GM11168 (cell line): Measurements from ENCODE around the gene ADGRB3.
"Not testable (repeated sequence)": the region's sequence is repeated elsewhere in the genome, so short reads cannot be mapped to it uniquely, and the experiment has no call there.

Experiments
- in situ Hi-C: fragments of 300-500 bp; cut with MboI; formaldehyde crosslinking; loops from one replicate; pipeline ENCODE4 v1.12.0; 2022; ENCODE audit warnings: low sequenced_read_pairs; ENCODE audit not compliant: unreplicated experiment

Gene ADGRB3

GRCh38 chr6:69370763-69371162, 735.7 kb downstream of the ADGRB3 start:
- in situ Hi-C loops = no loop called here

- in situ Hi-C loops = no loop called here
Measured at GRCh38 chr6:69378326-69378725, 743.2 kb downstream of the ADGRB3 start.

GRCh38 chr6:69379518-69379917, 744.4 kb downstream of the ADGRB3 start:
- in situ Hi-C loops = no loop called here

- in situ Hi-C loops = no loop called here
Measured at GRCh38 chr6:69383627-69384026, 748.5 kb downstream of the ADGRB3 start.

GRCh38 chr6:69386426-69386825, 751.3 kb downstream of the ADGRB3 start:
- in situ Hi-C loops = no loop called here

- in situ Hi-C loops = no loop called here
Measured at GRCh38 chr6:69390125-69390524, 755.0 kb downstream of the ADGRB3 start.

GRCh38 chr6:69391106-69391505, 756.0 kb downstream of the ADGRB3 start:
- in situ Hi-C loops = no loop called here

GRCh38 chr6:69392745-69393144, 757.7 kb downstream of the ADGRB3 start:
- in situ Hi-C loops = no loop called here

GRCh38 chr6:69398311-69398710, 763.2 kb downstream of the ADGRB3 start:
- in situ Hi-C loops = no loop called here

GRCh38 chr6:69398729-69399128, 763.6 kb downstream of the ADGRB3 start:
- in situ Hi-C loops = no loop called here

GRCh38 chr6:69408886-69409285, 773.8 kb downstream of the ADGRB3 start:
- in situ Hi-C loops = no loop called here

- in situ Hi-C loops = no loop called here
Measured at GRCh38 chr6:69416776-69417175, 781.7 kb downstream of the ADGRB3 start.

- in situ Hi-C loops = no loop called here
Measured at GRCh38 chr6:69421269-69421668, 786.2 kb downstream of the ADGRB3 start.

GRCh38 chr6:69422020-69422419, 786.9 kb downstream of the ADGRB3 start:
- in situ Hi-C loops = no loop called here

- in situ Hi-C loops = no loop called here
Measured at GRCh38 chr6:69422475-69422874, 787.4 kb downstream of the ADGRB3 start.

GRCh38 chr6:69423785-69424184, 788.7 kb downstream of the ADGRB3 start:
- in situ Hi-C loops = no loop called here

GRCh38 chr6:69424581-69424980, 789.5 kb downstream of the ADGRB3 start:
- in situ Hi-C loops = no loop called here

GRCh38 chr6:69427882-69428281, 792.8 kb downstream of the ADGRB3 start:
- in situ Hi-C loops = no loop called here

- in situ Hi-C loops = not testable (repeated sequence)
Measured at GRCh38 chr6:69432168-69432567, 797.1 kb downstream of the ADGRB3 start.

- in situ Hi-C loops = not testable (repeated sequence)
Measured at GRCh38 chr6:69433116-69433515, 798.0 kb downstream of the ADGRB3 start.

GRCh38 chr6:69438113-69438512, 803.0 kb downstream of the ADGRB3 start:
- in situ Hi-C loops = no loop called here
